ENCODE data around the gene PCDH12.

DNA sequence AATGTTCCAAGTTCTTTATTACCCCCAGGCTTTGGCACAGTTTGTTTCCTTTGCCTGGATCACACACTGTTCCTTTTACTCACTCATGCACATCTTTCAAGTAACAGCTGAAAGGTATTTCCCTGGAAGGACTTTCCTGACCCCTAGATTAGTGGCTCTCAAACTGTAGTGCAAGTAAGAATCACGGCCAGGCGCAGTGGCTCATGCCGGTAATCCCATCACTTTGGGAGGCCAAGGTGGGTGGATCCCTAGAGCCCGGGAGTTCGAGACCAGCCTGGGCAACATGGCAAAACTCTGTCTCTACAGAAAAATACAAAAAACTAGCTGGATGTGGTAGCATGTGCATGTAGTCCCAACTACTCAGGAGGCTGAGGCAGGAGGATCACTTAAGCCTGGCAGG lies 53.5 kb downstream of the PCDH12 start:
- no peak for TF ChIP-seq POLR2A (IDR thresholded peaks at IDR 0.05)
- TF ChIP-seq, protein P1, sequence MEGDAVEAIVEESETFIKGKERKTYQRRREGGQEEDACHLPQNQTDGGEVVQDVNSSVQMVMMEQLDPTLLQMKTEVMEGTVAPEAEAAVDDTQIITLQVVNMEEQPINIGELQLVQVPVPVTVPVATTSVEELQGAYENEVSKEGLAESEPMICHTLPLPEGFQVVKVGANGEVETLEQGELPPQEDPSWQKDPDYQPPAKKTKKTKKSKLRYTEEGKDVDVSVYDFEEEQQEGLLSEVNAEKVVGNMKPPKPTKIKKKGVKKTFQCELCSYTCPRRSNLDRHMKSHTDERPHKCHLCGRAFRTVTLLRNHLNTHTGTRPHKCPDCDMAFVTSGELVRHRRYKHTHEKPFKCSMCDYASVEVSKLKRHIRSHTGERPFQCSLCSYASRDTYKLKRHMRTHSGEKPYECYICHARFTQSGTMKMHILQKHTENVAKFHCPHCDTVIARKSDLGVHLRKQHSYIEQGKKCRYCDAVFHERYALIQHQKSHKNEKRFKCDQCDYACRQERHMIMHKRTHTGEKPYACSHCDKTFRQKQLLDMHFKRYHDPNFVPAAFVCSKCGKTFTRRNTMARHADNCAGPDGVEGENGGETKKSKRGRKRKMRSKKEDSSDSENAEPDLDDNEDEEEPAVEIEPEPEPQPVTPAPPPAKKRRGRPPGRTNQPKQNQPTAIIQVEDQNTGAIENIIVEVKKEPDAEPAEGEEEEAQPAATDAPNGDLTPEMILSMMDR (IDR thresholded peaks at IDR 0.05): no peak
